Measurements from ENCODE around the gene ELMO1. TPM values are rescaled to one million over a fixed set of nuclear protein-coding genes. Genes with fewer than 3 reads are reported as not detected.

ELMO1 gene
- total RNA-seq, 1 donor from 2014 or later: not detected

- no peak overlapping the region for H3K27ac Mint-ChIP-seq (ENCODE audit: unreplicated experiment)
- TF ChIP-seq, protein P1, sequence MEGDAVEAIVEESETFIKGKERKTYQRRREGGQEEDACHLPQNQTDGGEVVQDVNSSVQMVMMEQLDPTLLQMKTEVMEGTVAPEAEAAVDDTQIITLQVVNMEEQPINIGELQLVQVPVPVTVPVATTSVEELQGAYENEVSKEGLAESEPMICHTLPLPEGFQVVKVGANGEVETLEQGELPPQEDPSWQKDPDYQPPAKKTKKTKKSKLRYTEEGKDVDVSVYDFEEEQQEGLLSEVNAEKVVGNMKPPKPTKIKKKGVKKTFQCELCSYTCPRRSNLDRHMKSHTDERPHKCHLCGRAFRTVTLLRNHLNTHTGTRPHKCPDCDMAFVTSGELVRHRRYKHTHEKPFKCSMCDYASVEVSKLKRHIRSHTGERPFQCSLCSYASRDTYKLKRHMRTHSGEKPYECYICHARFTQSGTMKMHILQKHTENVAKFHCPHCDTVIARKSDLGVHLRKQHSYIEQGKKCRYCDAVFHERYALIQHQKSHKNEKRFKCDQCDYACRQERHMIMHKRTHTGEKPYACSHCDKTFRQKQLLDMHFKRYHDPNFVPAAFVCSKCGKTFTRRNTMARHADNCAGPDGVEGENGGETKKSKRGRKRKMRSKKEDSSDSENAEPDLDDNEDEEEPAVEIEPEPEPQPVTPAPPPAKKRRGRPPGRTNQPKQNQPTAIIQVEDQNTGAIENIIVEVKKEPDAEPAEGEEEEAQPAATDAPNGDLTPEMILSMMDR (IDR thresholded peaks at IDR 0.05): no peak
- H3K4me1 Mint-ChIP-seq (ENCODE audit: unreplicated experiment): no peaks in the 10 kb centered on the region
- no peaks in the 10 kb centered on the region for H3K9me3 Mint-ChIP-seq (ENCODE audit: unreplicated experiment)
- H3K27me3 Mint-ChIP-seq (ENCODE audit: unreplicated experiment): peaks cover 28% of the 10 kb centered on the region
- no peak for DNase-seq (ENCODE audit: extremely low spot score, unreplicated experiment)
- H3K36me3 Mint-ChIP-seq (ENCODE audit: unreplicated experiment): no peaks in the 10 kb centered on the region
- H3K4me3 Mint-ChIP-seq (ENCODE audit: unreplicated experiment): no peak overlapping the region
These were observed 219.3 kb downstream of the ELMO1 start for GRCh38 chr7:37229381-37229780.

DNA sequence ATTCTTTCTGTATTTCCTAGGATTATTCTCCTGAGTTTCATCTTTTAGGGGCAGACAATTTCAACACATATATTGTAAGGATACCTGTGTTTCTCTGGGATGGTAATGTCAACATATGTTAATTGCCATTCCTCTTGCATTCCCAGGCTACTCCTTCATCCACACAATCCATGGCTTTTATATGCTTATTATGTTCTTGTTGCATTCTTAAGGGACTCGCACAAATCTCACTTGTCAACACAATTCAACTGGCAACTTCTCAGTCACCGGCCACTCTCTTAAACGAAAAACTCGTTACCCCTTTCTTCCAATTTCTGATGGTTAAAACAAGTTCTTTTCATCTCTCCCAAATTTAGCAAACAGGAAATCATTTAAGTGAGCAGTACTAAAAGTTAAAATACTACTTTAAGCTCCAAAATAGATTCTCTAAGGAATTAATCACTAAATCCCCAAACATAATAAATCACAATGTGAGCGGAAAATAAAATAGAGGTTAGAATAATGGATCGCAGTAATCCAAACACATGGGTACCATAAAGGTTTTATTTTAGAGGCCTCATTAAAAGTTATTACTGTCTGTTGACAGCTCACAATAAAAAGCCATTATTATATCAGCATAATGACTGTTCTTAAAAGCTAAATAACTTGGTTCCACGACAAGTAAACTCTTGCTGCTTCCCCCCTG, 223.2 kb downstream of the ELMO1 start:
- Mint-ChIP-seq H3K36me3 (ENCODE audit: unreplicated experiment) (no peaks in the 10 kb centered on the region), H3K4me1 (ENCODE audit: unreplicated experiment) (no peaks in the 10 kb centered on the region), H3K9me3 (ENCODE audit: unreplicated experiment) (no peaks in the 10 kb centered on the region), H3K27ac (ENCODE audit: unreplicated experiment) (no peak overlapping the region), H3K4me3 (ENCODE audit: unreplicated experiment) (no peak overlapping the region), H3K27me3 (ENCODE audit: unreplicated experiment) (peaks cover 31% of the 10 kb centered on the region)
- TF ChIP-seq, protein P1 (IDR thresholded peaks at IDR 0.05): no peak
- DNase-seq (ENCODE audit: extremely low spot score, unreplicated experiment): no peak

DNA sequence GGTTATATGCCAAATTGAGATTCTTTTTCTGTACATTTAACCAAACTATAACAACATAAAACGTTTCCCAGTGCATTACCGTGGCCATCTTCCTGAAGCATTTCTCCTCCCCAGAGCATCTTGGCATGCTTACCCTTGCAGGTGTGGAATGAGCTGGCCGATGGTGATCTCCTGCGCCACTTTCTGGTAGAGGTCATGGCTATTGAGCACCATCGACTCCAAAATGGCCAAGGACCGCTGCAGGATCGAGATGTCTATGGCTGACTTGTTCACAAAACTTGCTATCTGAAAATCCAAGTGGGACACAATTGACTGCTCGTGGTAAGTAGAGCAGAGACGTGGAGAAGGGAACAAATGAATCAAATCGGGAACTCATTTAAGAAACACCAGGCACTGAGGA, 223.9 kb downstream of the ELMO1 start:
- DNase-seq (ENCODE audit: extremely low spot score, unreplicated experiment): no peak
- H3K9me3 Mint-ChIP-seq (ENCODE audit: unreplicated experiment): no peaks in the 10 kb centered on the region
- peaks cover 28% of the 10 kb centered on the region for H3K27me3 Mint-ChIP-seq (ENCODE audit: unreplicated experiment)
- no peak overlapping the region for H3K4me3 Mint-ChIP-seq (ENCODE audit: unreplicated experiment)
- H3K27ac Mint-ChIP-seq (ENCODE audit: unreplicated experiment): no peak overlapping the region
- no peaks in the 10 kb centered on the region for H3K36me3 Mint-ChIP-seq (ENCODE audit: unreplicated experiment)
- TF ChIP-seq, protein P1 (IDR thresholded peaks at IDR 0.05): no peak
- H3K4me1 Mint-ChIP-seq (ENCODE audit: unreplicated experiment): no peaks in the 10 kb centered on the region

- Mint-ChIP-seq H3K4me1 (ENCODE audit: unreplicated experiment) (no peaks in the 10 kb centered on the region), H3K27me3 (ENCODE audit: unreplicated experiment) (peaks cover 25% of the 10 kb centered on the region), H3K36me3 (ENCODE audit: unreplicated experiment) (no peaks in the 10 kb centered on the region), H3K4me3 (ENCODE audit: unreplicated experiment) (no peak overlapping the region), H3K9me3 (ENCODE audit: unreplicated experiment) (no peaks in the 10 kb centered on the region), H3K27ac (ENCODE audit: unreplicated experiment) (no peak overlapping the region)
- peak; percentile 59 for DNase-seq (ENCODE audit: extremely low spot score, unreplicated experiment)
- TF ChIP-seq, protein P1 (IDR thresholded peaks at IDR 0.05): no peak
These were observed 228.0 kb downstream of the ELMO1 start for GRCh38 chr7:37220664-37221063.

- no peaks in the 10 kb centered on the region for H3K4me1 Mint-ChIP-seq (ENCODE audit: unreplicated experiment)
These were observed 229.7 kb downstream of the ELMO1 start for GRCh38 chr7:37218956-37219355.

More at GRCh38 chr7:37218956-37219355, 229.7 kb downstream of the ELMO1 start:
- TF ChIP-seq, protein P1 (IDR thresholded peaks at IDR 0.05): no peak
- H3K27ac Mint-ChIP-seq (ENCODE audit: unreplicated experiment): no peak overlapping the region
- H3K9me3 Mint-ChIP-seq (ENCODE audit: unreplicated experiment): no peaks in the 10 kb centered on the region
- peak; percentile 51 for DNase-seq (ENCODE audit: extremely low spot score, unreplicated experiment)
- peaks cover 20% of the 10 kb centered on the region for H3K27me3 Mint-ChIP-seq (ENCODE audit: unreplicated experiment)
- no peak overlapping the region for H3K4me3 Mint-ChIP-seq (ENCODE audit: unreplicated experiment)
- no peaks in the 10 kb centered on the region for H3K36me3 Mint-ChIP-seq (ENCODE audit: unreplicated experiment)
